ENCODE measurements around the gene SH3YL1.

Gene SH3YL1

GRCh38 chr2:185221-185620 is 78.6 kb downstream of the SH3YL1 start:
- TF ChIP-seq, protein P1, sequence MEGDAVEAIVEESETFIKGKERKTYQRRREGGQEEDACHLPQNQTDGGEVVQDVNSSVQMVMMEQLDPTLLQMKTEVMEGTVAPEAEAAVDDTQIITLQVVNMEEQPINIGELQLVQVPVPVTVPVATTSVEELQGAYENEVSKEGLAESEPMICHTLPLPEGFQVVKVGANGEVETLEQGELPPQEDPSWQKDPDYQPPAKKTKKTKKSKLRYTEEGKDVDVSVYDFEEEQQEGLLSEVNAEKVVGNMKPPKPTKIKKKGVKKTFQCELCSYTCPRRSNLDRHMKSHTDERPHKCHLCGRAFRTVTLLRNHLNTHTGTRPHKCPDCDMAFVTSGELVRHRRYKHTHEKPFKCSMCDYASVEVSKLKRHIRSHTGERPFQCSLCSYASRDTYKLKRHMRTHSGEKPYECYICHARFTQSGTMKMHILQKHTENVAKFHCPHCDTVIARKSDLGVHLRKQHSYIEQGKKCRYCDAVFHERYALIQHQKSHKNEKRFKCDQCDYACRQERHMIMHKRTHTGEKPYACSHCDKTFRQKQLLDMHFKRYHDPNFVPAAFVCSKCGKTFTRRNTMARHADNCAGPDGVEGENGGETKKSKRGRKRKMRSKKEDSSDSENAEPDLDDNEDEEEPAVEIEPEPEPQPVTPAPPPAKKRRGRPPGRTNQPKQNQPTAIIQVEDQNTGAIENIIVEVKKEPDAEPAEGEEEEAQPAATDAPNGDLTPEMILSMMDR (IDR thresholded peaks at IDR 0.05; ENCODE audit: insufficient read depth, missing control alignments) = no peak
- FAIRE-seq (no peak), DNase-seq (ENCODE audit: insufficient read length, low spot score) (no peak)

DNA sequence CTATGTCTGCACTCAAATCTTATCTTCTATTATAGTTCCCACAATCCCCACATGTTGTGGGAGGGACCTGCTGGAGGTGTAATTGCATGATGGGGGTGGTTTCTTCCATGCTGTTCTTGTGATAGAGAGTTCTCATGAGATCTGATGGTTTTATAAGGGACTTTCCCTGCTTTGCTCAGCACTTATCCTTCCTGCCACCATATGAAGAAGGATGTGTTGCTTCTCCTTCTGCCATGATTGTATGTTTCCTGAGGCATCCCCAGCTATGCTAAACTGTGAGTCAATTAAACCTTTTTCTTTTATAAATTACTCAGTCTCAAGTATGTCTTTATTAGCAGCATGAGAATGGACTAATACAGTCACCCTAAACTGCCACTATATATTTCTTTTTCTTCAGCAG is 79.1 kb downstream of the SH3YL1 start:
- FAIRE-seq (no peak), DNase-seq (ENCODE audit: insufficient read length, low spot score) (no peak)
- TF ChIP-seq, protein P1 (IDR thresholded peaks at IDR 0.05; ENCODE audit: insufficient read depth, missing control alignments) = no peak

DNA sequence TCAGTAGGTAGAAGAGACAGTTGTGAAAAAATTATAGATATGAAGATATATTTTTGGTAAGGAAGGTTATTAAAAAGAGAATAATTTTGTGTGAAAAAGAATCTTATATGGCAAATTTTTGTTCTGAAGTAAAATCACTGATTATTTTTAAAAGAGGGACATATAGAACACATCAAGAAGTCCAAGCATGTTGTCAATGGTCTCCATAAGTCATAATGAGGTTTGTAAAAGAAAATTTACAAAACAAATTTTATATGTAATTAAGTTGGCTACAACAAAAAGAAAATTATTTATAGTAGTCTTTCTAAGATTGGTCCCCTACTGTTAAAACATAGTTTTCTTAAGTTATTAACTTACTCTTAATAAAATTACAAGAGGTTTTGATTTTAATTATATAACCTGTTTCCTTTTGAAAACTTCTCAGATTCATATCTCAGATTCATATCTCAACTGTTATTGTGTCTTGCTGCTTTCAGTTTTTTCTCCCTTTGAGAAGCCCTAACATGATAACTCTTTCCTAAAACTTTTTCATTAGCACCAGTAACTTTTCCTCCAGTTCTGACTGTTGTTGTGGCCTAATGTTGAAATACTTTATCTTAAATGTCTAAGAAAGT is 81.2 kb downstream of the SH3YL1 start:
- no peak for FAIRE-seq
- DNase-seq (ENCODE audit: insufficient read length, low spot score) = no peak
- TF ChIP-seq, protein P1 (IDR thresholded peaks at IDR 0.05; ENCODE audit: insufficient read depth, missing control alignments) = no peak

GRCh38 chr2:180311-180710 is 83.5 kb downstream of the SH3YL1 start:
- FAIRE-seq = no peak
- DNase-seq (ENCODE audit: insufficient read length, low spot score) = no peak
- TF ChIP-seq, protein P1 (IDR thresholded peaks at IDR 0.05; ENCODE audit: insufficient read depth, missing control alignments) = no peak

GRCh38 chr2:179886-180285 is 83.9 kb downstream of the SH3YL1 start:
- DNase-seq (ENCODE audit: insufficient read length, low spot score) (no peak), FAIRE-seq (no peak)

DNA sequence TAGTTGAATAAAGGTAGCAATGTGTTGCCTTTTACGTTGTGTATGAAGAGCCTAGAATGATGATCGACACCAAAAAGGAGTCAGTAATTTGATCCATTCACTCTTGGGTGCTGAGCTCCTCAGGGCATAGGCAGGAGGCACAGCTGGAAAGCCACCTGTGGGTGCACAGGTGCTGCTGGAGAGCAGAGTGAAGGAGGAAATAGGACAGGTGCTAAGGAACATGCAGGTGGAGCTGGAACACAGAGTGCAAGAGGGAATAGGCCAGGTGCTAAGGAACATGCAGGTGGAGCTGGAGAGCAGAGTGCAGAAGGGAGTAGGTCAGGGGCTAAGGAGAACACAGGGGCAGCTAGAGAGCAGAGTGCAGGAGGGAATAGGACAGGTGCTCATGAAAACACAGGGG is 86.1 kb downstream of the SH3YL1 start:
- DNase-seq (ENCODE audit: insufficient read length, low spot score) (no peak), FAIRE-seq (no peak)
- TF ChIP-seq, protein P1 (IDR thresholded peaks at IDR 0.05; ENCODE audit: insufficient read depth, missing control alignments) = no peak

More at GRCh38 chr2:179886-180285, 83.9 kb downstream of the SH3YL1 start:
- TF ChIP-seq, protein P1 (IDR thresholded peaks at IDR 0.05; ENCODE audit: insufficient read depth, missing control alignments) = no peak

GRCh38 chr2:176917-177316 is 86.9 kb downstream of the SH3YL1 start:
- TF ChIP-seq, protein P1 (IDR thresholded peaks at IDR 0.05; ENCODE audit: insufficient read depth, missing control alignments) = no peak
- DNase-seq (ENCODE audit: insufficient read length, low spot score) = no peak
- FAIRE-seq = no peak
